ENCODE results near the gene MICAL3. TPM values are rescaled to one million over a fixed set of nuclear protein-coding genes. Genes with fewer than 3 reads are reported as not detected.
"Not testable (repeated sequence)": the region's sequence is repeated elsewhere in the genome, so short reads cannot be mapped to it uniquely, and the experiment has no call there.

The MICAL3 gene
- total RNA-seq, 4 donors from 2014 or later: 23.9 to 49.2 (median 34.5) TPM

GRCh38 chr22:18013947-18014346 is 10.4 kb downstream of the MICAL3 start:
- DNase-seq (ENCODE audit: low spot score) (no peak), ATAC-seq (ENCODE audit: low FRiP score) (no peak)

GRCh38 chr22:18013436-18013835 is 10.9 kb downstream of the MICAL3 start:
- no peak for TF ChIP-seq CTCF (IDR thresholded peaks at IDR 0.05)
- ATAC-seq (ENCODE audit: low FRiP score): no peak
- no peak for DNase-seq (ENCODE audit: low spot score)

More at GRCh38 chr22:18013947-18014346, 10.4 kb downstream of the MICAL3 start:
- no peak for TF ChIP-seq CTCF (IDR thresholded peaks at IDR 0.05)

GRCh38 chr22:18012531-18012930 is 11.8 kb downstream of the MICAL3 start:
- no peak for DNase-seq (ENCODE audit: low spot score)
- no peak for TF ChIP-seq CTCF (IDR thresholded peaks at IDR 0.05)
- ATAC-seq (ENCODE audit: low FRiP score): peak; percentile 81

GRCh38 chr22:18010266-18010665 is 14.1 kb downstream of the MICAL3 start:
- DNase-seq (ENCODE audit: low spot score) (no peak), ATAC-seq (ENCODE audit: low FRiP score) (no peak)
- no peak for TF ChIP-seq CTCF (IDR thresholded peaks at IDR 0.05)

GRCh38 chr22:18008136-18008535 is 16.2 kb downstream of the MICAL3 start:
- no peak for ATAC-seq (ENCODE audit: low FRiP score)
- no peak for DNase-seq (ENCODE audit: low spot score)
- TF ChIP-seq CTCF (IDR thresholded peaks at IDR 0.05): no peak

GRCh38 chr22:18005201-18005926 is 19.0 kb downstream of the MICAL3 start:
- no peak for TF ChIP-seq CTCF (IDR thresholded peaks at IDR 0.05)
- ATAC-seq (ENCODE audit: low FRiP score): no peak
- DNase-seq (ENCODE audit: low spot score): no peak

- ATAC-seq (ENCODE audit: low FRiP score); DNase-seq (ENCODE audit: low spot score): not testable (repeated sequence)
These were observed 22.5 kb downstream of the MICAL3 start for GRCh38 chr22:18001894-18002315.
